Tibial nerve (tissue), 4 donors: ENCODE measurements around the gene UCK2. TPM values are rescaled to one million over a fixed set of nuclear protein-coding genes. Genes with fewer than 3 reads are reported as not detected.

ENCODE experiments used
- DNase-seq, 2 donors: peaks; one replicate each; pipeline ENCODE4 v3.0.0-alpha.2; 2019; ENCODE audit warnings: low spot score in 2 of 2
- H3K27ac ChIP-seq, 4 donors: fragments of 200-600 bp; sonication (generic) in 3 of 4; one replicate each; pipeline ENCODE4 v1.5.1; 2017 to 2019; ENCODE audit warnings: mild to moderate bottlenecking in 1 of 4
- H3K27me3 ChIP-seq, 2 donors: fragments of 200-600 bp; sonication (generic) in 1 of 2; one replicate each; pipeline versions ENCODE4 v1.5.1 to v1.6.0; 2017 to 2019
- H3K36me3 ChIP-seq, 3 donors: fragments of 200-600 bp; sonication (generic); one replicate each; pipeline ENCODE4 v1.5.1; 2018 to 2019
- H3K4me1 ChIP-seq, 4 donors: fragments of 200-600 bp; sonication (generic) in 3 of 4; one replicate each; pipeline ENCODE4 v1.5.1; 2017 to 2019
- H3K4me3 ChIP-seq, 4 donors: fragments of 200-600 bp; sonication (generic) in 3 of 4; one replicate each; pipeline ENCODE4 v1.5.1; 2017 to 2019; ENCODE audit warnings: mild to moderate bottlenecking in 1 of 4, moderate library complexity in 1 of 4
- H3K9me3 ChIP-seq, 4 donors: fragments of 200-600 bp; sonication (generic) in 3 of 4; one replicate each; pipeline ENCODE4 v1.5.1; 2017 to 2019
- CTCF ChIP-seq, 5 experiments: fragments of 200-600 bp in 3 of 5; fragments of 450-650 bp in 2 of 5; sonication (generic) in 3 of 5; IDR thresholded peaks; one replicate each; pipeline ENCODE4 v1.5.1; 2016 to 2019; ENCODE audit warnings: antibody characterized with exemption in 5 of 5, mild to moderate bottlenecking in 3 of 5, moderate library complexity in 2 of 5
- EP300 ChIP-seq, 2 donors: sonication (generic); formaldehyde crosslinking; IDR thresholded peaks; one replicate each; pipeline ENCODE4 v1.6.1; 2017; ENCODE audit warnings: antibody characterized with exemption in 2 of 2, mild to moderate bottlenecking in 1 of 2
- POLR2A ChIP-seq, 2 donors: fragments of 450-650 bp; IDR thresholded peaks; one replicate each; pipeline ENCODE4 v1.6.1; 2017; ENCODE audit warnings: antibody characterized with exemption in 2 of 2, mild to moderate bottlenecking in 2 of 2, moderate library complexity in 2 of 2
- WGBS, 2 donors: methylation state at CpG; one replicate each; pipeline ENCODE4 v1.1.5; 2018; 5-methylcytosine and 5-hydroxymethylcytosine counted together
- total RNA-seq, 4 donors: library from RNA; depleted of rRNA; stranded (reverse); fragments of >200 nt; gene quantifications; one replicate each; pipeline ENCODE4 v1.1.0, GENCODE V29; 2016

The UCK2 gene
- total RNA-seq, 4 donors from 2014 or later, result 29.7 to 36.0 (median 33.8) TPM

- Histone ChIP-seq H3K4me3 (no peak overlapping the region), H3K9me3 (no peaks in the 10 kb centered on the region), H3K27me3 (no peaks in the 10 kb centered on the region), H3K4me1 (peaks cover 0 to 62% (median 20%) of the 10 kb centered on the region in 4 donors), H3K36me3 (peaks cover 0 to 15% (median 0%) of the 10 kb centered on the region in 3 donors), H3K27ac (peak overlapping the region in 2 of 4 donors; percentile 78 to 86)
- DNase-seq, result no peak
- WGBS, 2 donors, result 88 to 89% methylated on average over 12 of the region's 12 CpGs
- TF ChIP-seq CTCF (IDR thresholded peaks at IDR 0.05) (no peak), POLR2A (IDR thresholded peaks at IDR 0.05) (no peak), EP300 (IDR thresholded peaks at IDR 0.05) (no peak)
Measured at GRCh38 chr1:165897326-165898303, 70.2 kb downstream of the UCK2 start.

- TF ChIP-seq POLR2A (IDR thresholded peaks at IDR 0.05) (no peak), CTCF (IDR thresholded peaks at IDR 0.05) (no peak), EP300 (IDR thresholded peaks at IDR 0.05) (no peak)
- 37 to 55% methylated on average over 3 of the region's 3 CpGs for WGBS, 2 donors
- Histone ChIP-seq H3K36me3 (peaks cover 0 to 17% (median 0%) of the 10 kb centered on the region in 3 donors), H3K4me1 (peaks cover 0 to 69% (median 20%) of the 10 kb centered on the region in 4 donors), H3K27ac (peak overlapping the region in 2 of 4 donors; percentile 78 to 86), H3K27me3 (no peaks in the 10 kb centered on the region), H3K9me3 (no peaks in the 10 kb centered on the region), H3K4me3 (no peak overlapping the region)
- DNase-seq, result no peak
Measured at GRCh38 chr1:165898837-165899236, 71.4 kb downstream of the UCK2 start.

GRCh38 chr1:165899461-165899941 is 72.1 kb downstream of the UCK2 start:
- peak overlapping the region in 2 of 4 donors; percentile 78 to 86 for H3K27ac ChIP-seq

GRCh38 chr1:165900576-165901380 is 73.4 kb downstream of the UCK2 start:
- Histone ChIP-seq H3K4me3 (no peak overlapping the region), H3K27ac (peak overlapping the region in 1 of 4 donors; percentile 86), H3K27me3 (no peaks in the 10 kb centered on the region), H3K36me3 (peaks cover 0 to 27% (median 0%) of the 10 kb centered on the region in 3 donors), H3K4me1 (peaks cover 0 to 64% (median 13%) of the 10 kb centered on the region in 4 donors), H3K9me3 (no peaks in the 10 kb centered on the region)
- TF ChIP-seq POLR2A (IDR thresholded peaks at IDR 0.05) (no peak), CTCF (IDR thresholded peaks at IDR 0.05) (no peak), EP300 (IDR thresholded peaks at IDR 0.05) (no peak)
- 43 to 45% methylated on average over 22 of the region's 22 CpGs for WGBS, 2 donors
- no peak for DNase-seq

More at GRCh38 chr1:165899461-165899941, 72.1 kb downstream of the UCK2 start:
- Histone ChIP-seq H3K27me3 (no peaks in the 10 kb centered on the region), H3K9me3 (no peaks in the 10 kb centered on the region), H3K4me1 (peaks cover 0 to 76% (median 20%) of the 10 kb centered on the region in 4 donors), H3K36me3 (peaks cover 0 to 21% (median 0%) of the 10 kb centered on the region in 3 donors), H3K4me3 (no peak overlapping the region)
- no peak for DNase-seq
- WGBS, 2 donors, result 44 to 61% methylated on average over 4 of the region's 4 CpGs
- TF ChIP-seq POLR2A (IDR thresholded peaks at IDR 0.05) (no peak), EP300 (IDR thresholded peaks at IDR 0.05) (no peak), CTCF (IDR thresholded peaks at IDR 0.05) (no peak)
